Transverse colon (tissue), 4 donors: Measurements from ENCODE around the gene CDK2AP2. TPM values are rescaled to one million over a fixed set of nuclear protein-coding genes. Genes with fewer than 3 reads are reported as not detected.

Experiments
- DNase-seq: peaks from one replicate; pipeline ENCODE4 v3.0.0-alpha.2; 2019
- H3K27ac ChIP-seq, 4 donors: fragments of 200-600 bp; sonication (generic); 2 replicates each; pipeline ENCODE4 v1.5.1; 2016 to 2018; ENCODE audit warnings: inconsistent platforms in 4 of 4
- H3K27me3 ChIP-seq: fragments of 200-600 bp; sonication (generic); 2 replicates; pipeline ENCODE4 v1.5.1; 2017; ENCODE audit warnings: inconsistent platforms
- H3K36me3 ChIP-seq, 4 donors: fragments of 200-600 bp; sonication (generic); 2 replicates each; pipeline ENCODE4 v1.5.1; 2017 to 2019; ENCODE audit warnings: inconsistent platforms in 4 of 4
- H3K4me1 ChIP-seq, 4 donors: fragments of 200-600 bp; sonication (generic); 2 replicates each; pipeline ENCODE4 v1.5.1; 2017 to 2020; ENCODE audit warnings: inconsistent platforms in 4 of 4
- H3K4me3 ChIP-seq, 4 donors: fragments of 200-600 bp; sonication (generic); 1 replicate in 1 of 4; 2 replicates in 3 of 4; pipeline versions ENCODE4 v1.5.1 to v1.6.1; 2017 to 2019; ENCODE audit warnings: inconsistent platforms in 4 of 4
- H3K9me3 ChIP-seq, 2 donors: fragments of 200-600 bp; sonication (generic); 2 replicates each; pipeline ENCODE4 v1.5.1; 2017 to 2019; ENCODE audit warnings: inconsistent platforms in 2 of 2
- EP300 ChIP-seq: sonication (generic); formaldehyde crosslinking; IDR thresholded peaks from one replicate; pipeline ENCODE4 v1.6.1; 2017; ENCODE audit warnings: antibody characterized with exemption, low read depth
- POLR2A ChIP-seq: fragments of 450-650 bp; IDR thresholded peaks from one replicate; pipeline ENCODE4 v1.6.1; 2016; ENCODE audit warnings: antibody characterized with exemption, mild to moderate bottlenecking, moderate library complexity
- POLR2AphosphoS5 ChIP-seq, 3 donors: sonication (generic); formaldehyde crosslinking; IDR thresholded peaks; one replicate each; pipeline ENCODE4 v1.6.1; 2016; ENCODE audit warnings: antibody characterized with exemption in 3 of 3
- WGBS, 2 donors: methylation state at CpG; one replicate each; pipeline ENCODE4 v1.1.5; 2018; ENCODE audit warnings: low coverage in 1 of 2; 5-methylcytosine and 5-hydroxymethylcytosine counted together
- in situ Hi-C, 4 donors: fragments of 200-750 bp; cut with MboI; loops; one replicate each; pipeline versions ENCODE4 v1.15.0 to v1.15.1; 2017; ENCODE audit warnings: low sequenced_read_pairs in 3 of 4, low pct_ligation_motif_present in 1 of 4, low pct_unique_long_range_greater_than_20kb in 1 of 4
- intact Hi-C: fragments of 100-400 bp; cut with DNase I; formaldehyde crosslinking; loops from one replicate; pipeline ENCODE4 v1.15.1; 2023; ENCODE audit warnings: low total_unique reads
- total RNA-seq, 4 donors: library from RNA; depleted of rRNA; stranded (reverse); fragments of >200 nt; gene quantifications; one replicate each; pipeline ENCODE4 v1.1.0, GENCODE V29; 2016
- TF ChIP-seq, protein P1 (sequence below), 5 experiments: fragments of 200-600 bp in 3 of 5; fragments of 450-650 bp in 2 of 5; sonication (generic) in 3 of 5; IDR thresholded peaks; 1 replicate in 2 of 5; 2 replicates in 3 of 5; pipeline ENCODE4 v1.5.1; 2016 to 2017; ENCODE audit warnings: antibody characterized with exemption in 5 of 5, inconsistent platforms in 3 of 5, mild to moderate bottlenecking in 2 of 5, moderate library complexity in 1 of 5

The CDK2AP2 gene
- total RNA-seq, 4 donors from 2014 or later: 49.4 to 140 (median 83.4) TPM

DNA sequence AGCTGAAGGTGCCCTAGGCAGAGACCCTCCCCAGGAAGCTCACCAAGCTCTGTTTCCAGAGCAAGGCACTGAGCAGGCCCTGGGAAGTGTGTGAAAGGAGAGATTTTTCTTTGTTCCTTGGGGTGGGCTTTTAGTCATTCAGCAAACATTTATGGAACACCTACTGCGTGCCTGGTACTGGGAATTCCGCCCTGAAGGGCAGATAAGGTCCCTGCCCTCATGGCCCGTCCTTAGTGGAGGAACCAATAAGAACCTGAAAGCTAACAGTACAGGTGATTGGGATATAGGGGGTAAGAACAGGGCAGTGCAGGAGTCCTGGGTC lies 42.8 kb downstream of the CDK2AP2 start:
- Histone ChIP-seq H3K9me3 (no peaks in the 10 kb centered on the region), H3K4me3 (peak overlapping the region; percentile 35 to 58 (median 53)), H3K36me3 (no peaks in the 10 kb centered on the region), H3K4me1 (peaks cover 22 to 41% (median 35%) of the 10 kb centered on the region in 4 donors), H3K27ac (peak overlapping the region; percentile 92 to 96 (median 94)), H3K27me3 (no peaks in the 10 kb centered on the region)
- no peak for DNase-seq
- intact Hi-C loops (no loop called here), in situ Hi-C loops (no loop called here)
- 38% methylated on average over 3 of the region's 3 CpGs; no CpG with 5 or more reads in 1 of the 2 donors for WGBS, 2 donors
- TF ChIP-seq EP300 (no peak), POLR2AphosphoS5 (IDR thresholded peaks at IDR 0.05) (no peak), POLR2A (no peak)

DNA sequence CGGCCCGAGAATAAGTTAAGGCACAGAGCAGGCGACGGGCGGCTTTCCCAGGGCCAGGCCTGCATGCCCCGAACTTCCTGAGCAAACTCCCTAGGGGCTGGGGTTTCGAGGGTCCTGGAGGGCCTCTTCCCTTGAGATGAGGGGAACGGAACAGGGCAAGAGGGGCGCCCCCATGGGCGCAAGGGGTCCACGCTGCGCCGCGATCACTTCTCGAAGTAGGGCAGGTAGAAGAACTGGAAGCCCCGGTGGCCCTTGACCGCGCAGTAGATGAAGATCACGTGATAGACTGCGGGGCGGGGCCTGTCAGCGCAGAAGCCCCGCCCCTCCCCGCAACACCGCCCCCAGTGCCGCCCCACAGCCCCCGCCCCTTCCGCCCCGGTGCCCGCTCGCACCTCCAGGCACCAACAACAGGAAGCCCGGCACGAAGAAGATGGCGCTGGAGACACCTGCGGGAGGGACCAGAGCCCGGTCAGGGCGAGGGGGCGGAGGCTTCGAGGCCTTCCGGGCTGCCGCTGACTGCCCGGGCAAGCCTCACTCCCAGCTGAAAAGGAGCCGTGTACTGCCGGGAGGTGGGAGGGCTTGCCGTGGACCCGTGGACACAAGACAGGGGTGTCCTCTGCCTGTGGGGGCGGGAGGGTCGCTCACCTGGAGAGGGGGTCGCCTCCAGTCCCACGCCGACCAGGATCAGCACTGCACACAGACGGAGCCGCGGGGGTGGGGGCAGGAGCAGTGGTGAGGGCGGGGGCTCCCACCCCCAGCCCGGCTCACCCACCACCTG lies 43.4 kb downstream of the CDK2AP2 start:
- Histone ChIP-seq H3K4me3 (peak overlapping the region; percentile 35 to 58 (median 53)), H3K4me1 (peaks cover 22 to 38% (median 32%) of the 10 kb centered on the region in 4 donors), H3K9me3 (no peaks in the 10 kb centered on the region), H3K36me3 (no peaks in the 10 kb centered on the region), H3K27me3 (no peaks in the 10 kb centered on the region), H3K27ac (peak overlapping the region; percentile 92 to 96 (median 94))
- peak; percentile 96 for DNase-seq
- peak; percentile 89 to 93 (median 90) for TF ChIP-seq POLR2AphosphoS5 (IDR thresholded peaks at IDR 0.05)
- TF ChIP-seq, protein P1, sequence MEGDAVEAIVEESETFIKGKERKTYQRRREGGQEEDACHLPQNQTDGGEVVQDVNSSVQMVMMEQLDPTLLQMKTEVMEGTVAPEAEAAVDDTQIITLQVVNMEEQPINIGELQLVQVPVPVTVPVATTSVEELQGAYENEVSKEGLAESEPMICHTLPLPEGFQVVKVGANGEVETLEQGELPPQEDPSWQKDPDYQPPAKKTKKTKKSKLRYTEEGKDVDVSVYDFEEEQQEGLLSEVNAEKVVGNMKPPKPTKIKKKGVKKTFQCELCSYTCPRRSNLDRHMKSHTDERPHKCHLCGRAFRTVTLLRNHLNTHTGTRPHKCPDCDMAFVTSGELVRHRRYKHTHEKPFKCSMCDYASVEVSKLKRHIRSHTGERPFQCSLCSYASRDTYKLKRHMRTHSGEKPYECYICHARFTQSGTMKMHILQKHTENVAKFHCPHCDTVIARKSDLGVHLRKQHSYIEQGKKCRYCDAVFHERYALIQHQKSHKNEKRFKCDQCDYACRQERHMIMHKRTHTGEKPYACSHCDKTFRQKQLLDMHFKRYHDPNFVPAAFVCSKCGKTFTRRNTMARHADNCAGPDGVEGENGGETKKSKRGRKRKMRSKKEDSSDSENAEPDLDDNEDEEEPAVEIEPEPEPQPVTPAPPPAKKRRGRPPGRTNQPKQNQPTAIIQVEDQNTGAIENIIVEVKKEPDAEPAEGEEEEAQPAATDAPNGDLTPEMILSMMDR (IDR thresholded peaks at IDR 0.05): no peak
- peak; percentile 92 for TF ChIP-seq POLR2A
- 19% methylated on average over 36 of the region's 56 CpGs; no CpG with 5 or more reads in 1 of the 2 donors for WGBS, 2 donors
- in situ Hi-C loops: no loop called here
- intact Hi-C loops: no loop called here

GRCh38 chr11:67463680-67464410 lies 44.1 kb downstream of the CDK2AP2 start:
- H3K27me3 ChIP-seq: no peaks in the 10 kb centered on the region
- H3K4me3 ChIP-seq: peak overlapping the region; percentile 31 to 58 (median 53)
- no peaks in the 10 kb centered on the region for H3K9me3 ChIP-seq
- in situ Hi-C loops: no loop called here
- peaks cover 22 to 36% (median 30%) of the 10 kb centered on the region in 4 donors for H3K4me1 ChIP-seq
- intact Hi-C loops: no loop called here
- H3K36me3 ChIP-seq: no peaks in the 10 kb centered on the region
- WGBS, 2 donors: 82% methylated on average over 18 of the region's 20 CpGs; no CpG with 5 or more reads in 1 of the 2 donors
- TF ChIP-seq EP300: no peak
- TF ChIP-seq POLR2A: peak; percentile 6
- TF ChIP-seq POLR2AphosphoS5 (IDR thresholded peaks at IDR 0.05): peak in 1 of 3 donors; percentile 34
- TF ChIP-seq, protein P1 (IDR thresholded peaks at IDR 0.05): no peak
- peak overlapping the region; percentile 92 to 96 (median 94) for H3K27ac ChIP-seq
- DNase-seq: peak; percentile 69

- Histone ChIP-seq H3K36me3 (no peaks in the 10 kb centered on the region), H3K4me1 (peaks cover 22 to 33% (median 27%) of the 10 kb centered on the region in 4 donors), H3K4me3 (no peak overlapping the region), H3K9me3 (no peaks in the 10 kb centered on the region), H3K27ac (peak overlapping the region in 1 of 4 donors; percentile 96), H3K27me3 (no peaks in the 10 kb centered on the region)
- TF ChIP-seq, protein P1 (IDR thresholded peaks at IDR 0.05): no peak
- TF ChIP-seq POLR2A: no peak
- no peak for TF ChIP-seq EP300
- no peak for DNase-seq
- intact Hi-C loops (no loop called here), in situ Hi-C loops (no loop called here)
- WGBS, 2 donors: 83 to 89% methylated on average over 3 to 10 of the region's 10 CpGs
Measured at GRCh38 chr11:67463186-67463585, 44.8 kb downstream of the CDK2AP2 start.
